ENCODE results near the gene NPLOC4. TPM values are rescaled to one million over a fixed set of nuclear protein-coding genes. Genes with fewer than 3 reads are reported as not detected.

Gene NPLOC4
- total and polyA plus RNA-seq, 2 of the 13 experiments (the other 11 are each of a cell fraction or from before 2014, with no cell fraction given), result 57.0 to 97.0 TPM

GRCh38 chr17:81549826-81550225 is 87.1 kb downstream of the NPLOC4 start:
- no peak for ATAC-seq
- H3K4me1 ChIP-seq (ENCODE audit: insufficient read depth, low read length), result peaks cover 31% of the 10 kb centered on the region
- H3K9ac ChIP-seq (ENCODE audit: insufficient read depth, low read depth, low read length), result no peak overlapping the region
- no TSS peak for BruUV-seq (replicated peaks)
- FAIRE-seq, result no peak
- H4K20me1 ChIP-seq (ENCODE audit: insufficient read depth, low read length), result peaks cover 4% of the 10 kb centered on the region; the same call in 1 of the 2 replicates
- CTCF ChIA-PET (ENCODE audit: low intra/inter-chr PET ratio, low total read pairs), result no interaction called here
- no peak overlapping the region for H2AFZ ChIP-seq (ENCODE audit: low read length)
- H3K4me2 ChIP-seq (ENCODE audit: low read depth, low read length), result no peak overlapping the region
- POLR2A ChIA-PET, result no interaction called here
- peaks cover 25 to 46% of the 10 kb centered on the region in 2 experiments for H3K36me3 ChIP-seq (replicated peaks in 1 of 2; ENCODE audit: control insufficient read depth in 1 of 2, insufficient read depth in 2 of 2, low read length in 2 of 2)
- no peak overlapping the region for H3K4me3 ChIP-seq (replicated peaks in 1 of 3; ENCODE audit: insufficient read depth in 1 of 3, low read depth in 2 of 3, low read length in 3 of 3)
- TF ChIP-seq ZNF12 (CRISPR knock-in tag; IDR thresholded peaks at IDR 0.05), result peak; percentile 74
- TF ChIP-seq ZNF253 (CRISPR knock-in tag; IDR thresholded peaks at IDR 0.05; ENCODE audit: borderline replicate concordance), result no peak
- H3K27ac ChIP-seq (ENCODE audit: extremely low read length, insufficient read depth, low read length), result no peak overlapping the region
- WGBS (ENCODE audit: low lambda C conversion rate), result 100% methylated on average over 1 of the region's 8 CpGs
- DNase-seq (ENCODE audit: low spot score), result no peak
- H3K27me3 ChIP-seq (ENCODE audit: control insufficient read depth in 1 of 2, insufficient read depth in 2 of 2, low read length in 2 of 2), result no peaks in the 10 kb centered on the region; a peak in 1 of 5 replicates
- in situ Hi-C loops (cut with HindIII; ENCODE audit: extremely low pct_ligation_motif_present, low pct_unique_long_range_greater_than_20kb) (no loop called here), intact Hi-C loops (cut with micrococcal nuclease; ENCODE audit: unreplicated experiment) (no loop called here)
- no peaks in the 10 kb centered on the region for H3K9me3 ChIP-seq (ENCODE audit: low read length)
- peaks cover 10% of the 10 kb centered on the region for H3K79me2 ChIP-seq (ENCODE audit: insufficient read depth, low read length)

- POLR2A ChIA-PET, result no interaction called here
- in situ Hi-C loops (cut with HindIII; ENCODE audit: extremely low pct_ligation_motif_present, low pct_unique_long_range_greater_than_20kb), result no loop called here
- H2AFZ ChIP-seq (ENCODE audit: low read length), result no peak overlapping the region
- no peak for TF ChIP-seq THAP7 (CRISPR knock-in tag; IDR thresholded peaks at IDR 0.05)
- TF ChIP-seq ARID4A (CRISPR knock-in tag; IDR thresholded peaks at IDR 0.05; ENCODE audit: borderline replicate concordance), result peak; percentile 20; the same call in 1 of the 2 replicates
- TF ChIP-seq GTF2F1 (IDR thresholded peaks at IDR 0.05; ENCODE audit: low read length), result no peak
- no peak; the same call in 1 of the 2 replicates for TF ChIP-seq MED1 (CRISPR knock-in tag; IDR thresholded peaks at IDR 0.05)
- peak; percentile 64; the same call in 1 of the 3 replicates for TF ChIP-seq MXI1 (IDR thresholded peaks at IDR 0.05; ENCODE audit: borderline replicate concordance, low read depth, low read length)
- no peak for TF ChIP-seq ZNF383 (CRISPR knock-in tag; IDR thresholded peaks at IDR 0.05; ENCODE audit: borderline replicate concordance)
- TF ChIP-seq EHMT2 (IDR thresholded peaks at IDR 0.05; ENCODE audit: borderline replicate concordance, low read depth, low read length), result no peak
- TF ChIP-seq MZF1 (CRISPR knock-in tag; IDR thresholded peaks at IDR 0.05; ENCODE audit: borderline replicate concordance), result no peak
- TF ChIP-seq ZNF549 (CRISPR knock-in tag; IDR thresholded peaks at IDR 0.05), result no peak
- no peak for TF ChIP-seq DBP (CRISPR knock-in tag; IDR thresholded peaks at IDR 0.05; ENCODE audit: not compliant biosample characterization)
Observed at GRCh38 chr17:81549031-81549557, 87.8 kb downstream of the NPLOC4 start.

More at GRCh38 chr17:81549031-81549557, 87.8 kb downstream of the NPLOC4 start:
- FAIRE-seq, result no peak
- no peak for ATAC-seq
- CTCF ChIA-PET (ENCODE audit: low intra/inter-chr PET ratio, low total read pairs), result no interaction called here
- Histone ChIP-seq H3K27me3 (ENCODE audit: control insufficient read depth in 1 of 2, insufficient read depth in 2 of 2, low read length in 2 of 2) (no peaks in the 10 kb centered on the region; a peak in 1 of 5 replicates), H3K4me2 (ENCODE audit: low read depth, low read length) (no peak overlapping the region), H3K36me3 (replicated peaks in 1 of 2; ENCODE audit: control insufficient read depth in 1 of 2, insufficient read depth in 2 of 2, low read length in 2 of 2) (peaks cover 29 to 52% of the 10 kb centered on the region in 2 experiments), H4K20me1 (ENCODE audit: insufficient read depth, low read length) (peaks cover 4% of the 10 kb centered on the region; the same call in 1 of the 2 replicates), H3K4me3 (replicated peaks in 1 of 3; ENCODE audit: insufficient read depth in 1 of 3, low read depth in 2 of 3, low read length in 3 of 3) (no peak overlapping the region), H3K9me3 (ENCODE audit: low read length) (no peaks in the 10 kb centered on the region), H3K27ac (ENCODE audit: extremely low read length, insufficient read depth, low read length) (no peak overlapping the region), H3K9ac (ENCODE audit: insufficient read depth, low read depth, low read length) (no peak overlapping the region), H3K79me2 (ENCODE audit: insufficient read depth, low read length) (peaks cover 10% of the 10 kb centered on the region), H3K4me1 (ENCODE audit: insufficient read depth, low read length) (peaks cover 29% of the 10 kb centered on the region)
- intact Hi-C loops (cut with micrococcal nuclease; ENCODE audit: unreplicated experiment), result no loop called here
- BruUV-seq (replicated peaks), result no TSS peak
- WGBS (ENCODE audit: low lambda C conversion rate), result 88% methylated on average over 16 of the region's 16 CpGs
- DNase-seq (ENCODE audit: low spot score), result peak; percentile 36

Data from HepG2 (cell line).